ENCODE results near the gene CST9. TPM values are rescaled to one million over a fixed set of nuclear protein-coding genes. Genes with fewer than 3 reads are reported as not detected.
A peak's percentile ranks its signal among the peaks of the same experiment; 100 is the strongest.

Gene CST9
- polyA plus RNA-seq, 2 donors = 0.04 TPM; not detected in 1

DNA sequence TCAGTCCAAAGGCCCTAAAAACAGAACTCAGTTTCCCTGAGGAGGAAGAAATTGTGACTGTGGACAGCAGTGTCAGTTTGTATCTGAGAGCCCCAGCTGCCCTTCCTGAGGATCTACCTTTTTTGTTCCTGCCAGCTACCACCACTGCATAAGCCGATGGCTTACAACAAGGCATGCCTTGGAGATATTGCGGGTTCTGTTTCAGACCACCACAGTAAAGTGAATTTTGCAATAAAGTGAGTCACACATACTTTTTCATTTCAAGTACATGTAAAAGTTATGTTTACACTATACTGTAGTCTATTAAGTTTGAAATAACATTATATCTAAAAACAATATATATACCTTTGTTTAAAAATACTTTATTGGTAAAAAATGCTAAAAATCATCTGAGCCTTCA is 41.6 kb upstream of the CST9 start:
- 94 to 98% methylated on average over 2 of the region's 2 CpGs for WGBS, 2 donors
- no peaks in the 10 kb centered on the region for H3K27me3 ChIP-seq (ENCODE audit: control insufficient read depth in 1 of 2, insufficient read depth in 2 of 2, low read length in 2 of 2)
- no peak overlapping the region for H3K27ac ChIP-seq (ENCODE audit: low read depth in 2 of 2, low read length in 1 of 2)
- H3K4me3 ChIP-seq (ENCODE audit: low read depth in 1 of 2, low read length in 2 of 2) = no peak overlapping the region
- H3K4me1 ChIP-seq (ENCODE audit: control insufficient read depth in 2 of 2, insufficient read depth in 2 of 2, low read length in 1 of 2) = peaks cover 0 to 2% of the 10 kb centered on the region in 2 donors
- no peaks in the 10 kb centered on the region for H3K9me3 ChIP-seq (ENCODE audit: control insufficient read depth in 2 of 2, insufficient read depth in 1 of 2, low read depth in 1 of 2, low read length in 1 of 2)
- no peaks in the 10 kb centered on the region for H3K36me3 ChIP-seq (ENCODE audit: control insufficient read depth in 2 of 2, insufficient read depth in 2 of 2, low read length in 1 of 2)

- 50 to 53% methylated on average over 4 of the region's 4 CpGs for WGBS, 2 donors
- no peaks in the 10 kb centered on the region for H3K9me3 ChIP-seq (ENCODE audit: control insufficient read depth in 2 of 2, insufficient read depth in 1 of 2, low read depth in 1 of 2, low read length in 1 of 2)
- no peak overlapping the region for H3K4me3 ChIP-seq (ENCODE audit: low read depth in 1 of 2, low read length in 2 of 2)
- no peaks in the 10 kb centered on the region for H3K36me3 ChIP-seq (ENCODE audit: control insufficient read depth in 2 of 2, insufficient read depth in 2 of 2, low read length in 1 of 2)
- H3K27ac ChIP-seq (ENCODE audit: low read depth in 2 of 2, low read length in 1 of 2) = no peak overlapping the region
- H3K27me3 ChIP-seq (ENCODE audit: control insufficient read depth in 1 of 2, insufficient read depth in 2 of 2, low read length in 2 of 2) = no peaks in the 10 kb centered on the region
- H3K4me1 ChIP-seq (ENCODE audit: control insufficient read depth in 2 of 2, insufficient read depth in 2 of 2, low read length in 1 of 2) = peaks cover 0 to 3% of the 10 kb centered on the region in 2 donors
Measured at GRCh38 chr20:23646106-23646873, 40.6 kb upstream of the CST9 start.

DNA sequence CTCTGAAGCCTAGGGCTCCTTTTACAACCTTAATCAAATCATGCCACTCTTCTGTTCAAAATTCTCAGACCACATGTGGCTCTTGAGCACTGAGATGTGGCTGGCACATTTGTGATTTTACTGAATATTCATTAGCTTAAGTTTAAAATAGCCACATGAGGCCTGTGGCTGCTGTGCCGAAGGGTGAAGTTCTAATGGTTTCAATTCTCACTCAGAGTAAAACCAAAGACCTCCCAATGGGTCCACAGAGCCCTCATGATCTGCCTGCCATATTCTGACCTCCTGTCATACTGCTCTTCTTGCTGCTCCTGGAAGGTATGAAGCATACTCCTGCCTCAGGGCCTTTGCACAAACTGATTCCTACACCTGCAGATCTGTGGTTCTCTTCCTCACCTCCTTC is 39.9 kb upstream of the CST9 start:
- Histone ChIP-seq H3K27ac (ENCODE audit: low read depth in 2 of 2, low read length in 1 of 2) (no peak overlapping the region), H3K9me3 (ENCODE audit: control insufficient read depth in 2 of 2, insufficient read depth in 1 of 2, low read depth in 1 of 2, low read length in 1 of 2) (no peaks in the 10 kb centered on the region), H3K27me3 (ENCODE audit: control insufficient read depth in 1 of 2, insufficient read depth in 2 of 2, low read length in 2 of 2) (no peaks in the 10 kb centered on the region), H3K4me3 (ENCODE audit: low read depth in 1 of 2, low read length in 2 of 2) (no peak overlapping the region), H3K4me1 (ENCODE audit: control insufficient read depth in 2 of 2, insufficient read depth in 2 of 2, low read length in 1 of 2) (peaks cover 0 to 3% of the 10 kb centered on the region in 2 donors), H3K36me3 (ENCODE audit: control insufficient read depth in 2 of 2, insufficient read depth in 2 of 2, low read length in 1 of 2) (no peaks in the 10 kb centered on the region)
- WGBS, 2 donors = 81 to 95% methylated on average over 1 of the region's 1 CpG

DNA sequence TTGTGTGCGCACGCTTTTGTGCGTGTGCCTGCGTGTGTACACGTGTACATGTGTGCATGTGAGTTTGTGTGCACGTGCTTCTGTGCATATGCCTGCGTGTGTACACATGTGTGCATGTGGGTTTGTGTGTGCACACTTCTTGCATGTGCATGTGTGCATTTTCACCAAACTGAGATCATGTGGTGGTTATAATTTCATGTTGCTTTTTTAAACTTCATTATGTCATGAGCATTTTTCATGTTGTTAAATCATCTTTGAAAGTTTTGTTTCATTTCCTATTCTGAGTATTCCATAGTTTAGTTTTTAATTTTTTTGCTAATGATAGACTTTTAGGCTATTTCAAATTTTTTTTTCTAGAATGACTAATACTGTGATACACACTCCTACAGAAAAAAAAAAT is 38.4 kb upstream of the CST9 start:
- Histone ChIP-seq H3K4me3 (ENCODE audit: low read depth in 1 of 2, low read length in 2 of 2) (no peak overlapping the region), H3K36me3 (ENCODE audit: control insufficient read depth in 2 of 2, insufficient read depth in 2 of 2, low read length in 1 of 2) (no peaks in the 10 kb centered on the region), H3K27me3 (ENCODE audit: control insufficient read depth in 1 of 2, insufficient read depth in 2 of 2, low read length in 2 of 2) (no peaks in the 10 kb centered on the region), H3K27ac (ENCODE audit: low read depth in 2 of 2, low read length in 1 of 2) (no peak overlapping the region), H3K9me3 (ENCODE audit: control insufficient read depth in 2 of 2, insufficient read depth in 1 of 2, low read depth in 1 of 2, low read length in 1 of 2) (no peaks in the 10 kb centered on the region), H3K4me1 (ENCODE audit: control insufficient read depth in 2 of 2, insufficient read depth in 2 of 2, low read length in 1 of 2) (peaks cover 0 to 7% of the 10 kb centered on the region in 2 donors)
- 96 to 98% methylated on average over 7 of the region's 7 CpGs for WGBS, 2 donors

DNA sequence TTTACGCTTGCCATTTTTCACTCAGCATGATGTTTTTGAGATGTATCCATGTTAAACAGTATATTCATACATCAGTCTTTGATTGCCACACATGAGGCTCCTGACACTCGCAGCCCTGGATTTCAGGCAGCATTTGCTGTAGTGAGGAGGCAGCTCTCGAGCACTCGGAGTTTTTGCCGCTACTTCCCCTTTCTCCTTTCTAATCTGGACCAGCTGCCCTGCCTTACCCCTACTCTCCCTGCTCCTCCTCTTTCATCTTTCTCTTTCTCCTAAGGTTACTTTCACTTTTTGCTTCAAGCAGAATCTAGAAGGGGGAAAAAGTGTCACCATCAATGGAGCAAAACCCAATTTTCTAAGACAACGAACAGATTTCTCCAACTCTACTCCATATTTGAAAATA is 37.9 kb upstream of the CST9 start:
- Histone ChIP-seq H3K4me3 (ENCODE audit: low read depth in 1 of 2, low read length in 2 of 2) (no peak overlapping the region), H3K4me1 (ENCODE audit: control insufficient read depth in 2 of 2, insufficient read depth in 2 of 2, low read length in 1 of 2) (peaks cover 0 to 7% of the 10 kb centered on the region in 2 donors), H3K36me3 (ENCODE audit: control insufficient read depth in 2 of 2, insufficient read depth in 2 of 2, low read length in 1 of 2) (no peaks in the 10 kb centered on the region), H3K27ac (ENCODE audit: low read depth in 2 of 2, low read length in 1 of 2) (no peak overlapping the region), H3K9me3 (ENCODE audit: control insufficient read depth in 2 of 2, insufficient read depth in 1 of 2, low read depth in 1 of 2, low read length in 1 of 2) (no peaks in the 10 kb centered on the region), H3K27me3 (ENCODE audit: control insufficient read depth in 1 of 2, insufficient read depth in 2 of 2, low read length in 2 of 2) (no peaks in the 10 kb centered on the region)
- WGBS, 2 donors = 81 to 90% methylated on average over 6 of the region's 6 CpGs

DNA sequence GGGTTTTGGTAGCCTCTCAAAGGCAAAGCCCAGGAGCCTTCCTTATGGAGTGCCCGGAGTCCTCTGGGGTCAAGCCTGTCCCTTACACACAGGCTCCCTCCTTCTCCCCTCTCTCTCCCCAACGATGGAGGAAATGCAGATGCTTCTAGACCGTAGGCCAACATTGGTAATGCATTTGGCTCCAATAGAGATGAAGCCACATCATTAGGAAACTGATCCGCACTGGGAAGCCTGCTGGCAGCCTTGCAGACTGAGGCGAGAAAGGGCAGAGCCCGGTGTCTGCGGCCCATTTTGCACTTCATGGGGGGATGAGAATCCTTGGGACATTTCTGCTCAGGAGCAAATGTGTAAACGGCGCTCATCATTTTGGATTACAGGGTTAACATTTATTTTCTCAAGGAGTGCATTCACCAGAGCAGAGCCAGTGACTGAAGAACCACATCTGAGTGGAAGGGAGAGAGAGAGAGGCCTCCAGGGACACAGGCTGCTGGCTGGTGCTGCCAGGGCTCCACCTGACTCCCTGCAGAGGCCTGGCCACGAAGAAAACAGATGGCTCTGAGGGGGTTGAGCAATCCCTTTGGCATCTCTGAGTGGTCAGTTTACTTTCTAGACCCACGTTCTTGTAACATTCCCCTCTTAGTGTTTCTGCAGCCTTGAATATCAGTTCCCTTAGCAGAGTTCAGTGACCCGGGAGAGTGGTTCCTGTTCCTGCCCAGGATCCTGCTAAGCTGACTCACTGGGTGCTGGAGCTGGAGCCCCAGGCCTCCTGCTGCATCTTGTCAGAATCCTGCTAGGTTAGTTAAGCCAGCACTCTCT is 36.4 kb upstream of the CST9 start:
- peaks cover 0 to 9% of the 10 kb centered on the region in 2 donors for H3K4me1 ChIP-seq (ENCODE audit: control insufficient read depth in 2 of 2, insufficient read depth in 2 of 2, low read length in 1 of 2)
- H3K27ac ChIP-seq (ENCODE audit: low read depth in 2 of 2, low read length in 1 of 2) = no peak overlapping the region
- WGBS, 2 donors = 62 to 70% methylated on average over 12 of the region's 12 CpGs
- H3K9me3 ChIP-seq (ENCODE audit: control insufficient read depth in 2 of 2, insufficient read depth in 1 of 2, low read depth in 1 of 2, low read length in 1 of 2) = no peaks in the 10 kb centered on the region
- no peaks in the 10 kb centered on the region for H3K36me3 ChIP-seq (ENCODE audit: control insufficient read depth in 2 of 2, insufficient read depth in 2 of 2, low read length in 1 of 2)
- H3K27me3 ChIP-seq (ENCODE audit: control insufficient read depth in 1 of 2, insufficient read depth in 2 of 2, low read length in 2 of 2) = no peaks in the 10 kb centered on the region
- H3K4me3 ChIP-seq (ENCODE audit: low read depth in 1 of 2, low read length in 2 of 2) = no peak overlapping the region

DNA sequence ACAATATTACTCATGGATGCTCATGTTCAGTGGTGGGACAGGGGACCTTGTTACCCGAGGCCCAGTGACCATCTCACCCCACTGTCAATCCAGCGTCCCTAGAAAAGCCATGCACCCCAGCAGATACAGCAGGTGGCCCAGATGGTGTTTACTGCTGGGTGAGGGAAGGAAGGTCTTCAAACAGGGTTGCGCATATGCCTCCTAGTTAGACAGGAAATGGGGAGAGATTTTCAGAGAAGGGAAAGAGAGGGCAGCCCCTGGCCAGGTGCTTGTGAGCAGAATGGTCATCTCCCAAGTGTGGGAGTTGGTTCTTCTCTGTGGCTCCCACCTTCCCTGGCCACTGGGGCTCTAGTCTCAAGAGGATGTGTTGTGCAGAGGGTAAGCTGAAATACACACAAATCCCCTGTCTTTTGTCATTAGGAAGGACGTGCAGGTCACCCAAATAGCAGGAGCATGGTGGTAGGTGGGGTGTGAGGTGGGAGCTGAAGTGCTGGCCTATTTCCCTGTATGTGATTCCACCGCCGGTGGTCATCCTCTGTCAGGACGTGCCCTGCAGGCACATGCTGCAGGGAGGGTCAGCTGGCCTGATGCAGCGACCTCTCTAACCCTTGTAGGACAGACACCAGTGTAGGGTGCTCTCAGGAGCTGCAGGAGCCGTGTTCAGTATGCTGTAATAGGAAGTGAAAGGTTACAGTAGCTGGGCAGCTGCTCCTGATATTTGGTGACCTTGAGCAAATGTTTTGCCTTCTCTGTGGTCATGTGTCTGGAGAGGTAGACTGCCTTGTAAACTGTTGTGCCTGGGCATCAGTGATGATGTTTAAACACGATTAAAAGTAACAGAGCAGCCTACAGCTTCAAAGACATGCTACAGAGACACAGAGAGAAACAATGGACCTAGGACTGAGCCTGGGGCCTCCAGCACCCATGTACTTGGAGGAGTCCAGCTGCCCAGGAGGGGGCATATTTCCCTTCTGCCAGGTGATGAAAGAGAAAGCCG is 35.3 kb upstream of the CST9 start:
- H3K9me3 ChIP-seq (ENCODE audit: control insufficient read depth in 2 of 2, insufficient read depth in 1 of 2, low read depth in 1 of 2, low read length in 1 of 2) = no peaks in the 10 kb centered on the region
- 74 to 81% methylated on average over 11 of the region's 11 CpGs for WGBS, 2 donors
- no peak overlapping the region for H3K27ac ChIP-seq (ENCODE audit: low read depth in 2 of 2, low read length in 1 of 2)
- H3K27me3 ChIP-seq (ENCODE audit: control insufficient read depth in 1 of 2, insufficient read depth in 2 of 2, low read length in 2 of 2) = no peaks in the 10 kb centered on the region
- H3K36me3 ChIP-seq (ENCODE audit: control insufficient read depth in 2 of 2, insufficient read depth in 2 of 2, low read length in 1 of 2) = no peaks in the 10 kb centered on the region
- peaks cover 1 to 16% of the 10 kb centered on the region in 2 donors for H3K4me1 ChIP-seq (ENCODE audit: control insufficient read depth in 2 of 2, insufficient read depth in 2 of 2, low read length in 1 of 2)
- no peak overlapping the region for H3K4me3 ChIP-seq (ENCODE audit: low read depth in 1 of 2, low read length in 2 of 2)

DNA sequence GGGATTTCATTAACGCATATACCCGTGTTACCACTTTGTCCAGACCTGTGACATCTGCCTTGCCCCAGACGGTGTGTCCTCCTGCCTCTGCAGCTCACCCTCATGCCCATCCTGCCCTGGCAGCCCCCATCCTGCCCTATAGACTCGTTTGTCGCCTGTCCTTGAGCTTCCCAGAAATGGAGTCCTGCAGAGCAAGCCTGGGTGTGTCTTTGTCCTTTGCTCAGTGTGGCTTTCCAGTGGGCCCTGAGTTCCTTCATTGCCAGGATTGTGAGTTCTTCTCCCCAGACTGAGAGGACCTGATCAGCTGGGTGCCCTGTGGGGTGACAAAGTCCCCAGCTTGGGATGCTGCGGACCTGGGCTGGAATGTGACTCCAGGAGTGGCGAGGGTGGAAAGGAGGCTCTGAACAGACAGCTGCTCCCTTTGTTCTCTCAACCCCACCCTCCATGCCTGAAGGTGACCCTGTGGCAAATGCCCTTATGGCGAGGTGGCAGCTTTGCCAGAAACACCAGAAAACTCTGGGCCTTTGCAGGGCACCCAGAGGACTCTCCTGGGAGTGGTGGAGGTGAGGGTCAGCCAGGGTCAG is 34.4 kb upstream of the CST9 start:
- Histone ChIP-seq H3K4me1 (ENCODE audit: control insufficient read depth in 2 of 2, insufficient read depth in 2 of 2, low read length in 1 of 2) (peaks cover 3 to 21% of the 10 kb centered on the region in 2 donors), H3K27ac (ENCODE audit: low read depth in 2 of 2, low read length in 1 of 2) (peak overlapping the region in 1 of 2 donors; percentile 16), H3K9me3 (ENCODE audit: control insufficient read depth in 2 of 2, insufficient read depth in 1 of 2, low read depth in 1 of 2, low read length in 1 of 2) (no peaks in the 10 kb centered on the region), H3K4me3 (ENCODE audit: low read depth in 1 of 2, low read length in 2 of 2) (no peak overlapping the region), H3K27me3 (ENCODE audit: control insufficient read depth in 1 of 2, insufficient read depth in 2 of 2, low read length in 2 of 2) (no peaks in the 10 kb centered on the region), H3K36me3 (ENCODE audit: control insufficient read depth in 2 of 2, insufficient read depth in 2 of 2, low read length in 1 of 2) (peaks cover 0 to under 1% of the 10 kb centered on the region in 2 donors)
- 61 to 67% methylated on average over 8 of the region's 8 CpGs for WGBS, 2 donors

- peak overlapping the region in 1 of 2 donors; percentile 55 for H3K27ac ChIP-seq (ENCODE audit: low read depth in 2 of 2, low read length in 1 of 2)
- no peak overlapping the region for H3K4me3 ChIP-seq (ENCODE audit: low read depth in 1 of 2, low read length in 2 of 2)
- WGBS, 2 donors = 63 to 69% methylated on average over 8 of the region's 8 CpGs
- peaks cover 4 to 6% of the 10 kb centered on the region in 2 donors for H3K36me3 ChIP-seq (ENCODE audit: control insufficient read depth in 2 of 2, insufficient read depth in 2 of 2, low read length in 1 of 2)
- peaks cover 3 to 27% of the 10 kb centered on the region in 2 donors for H3K4me1 ChIP-seq (ENCODE audit: control insufficient read depth in 2 of 2, insufficient read depth in 2 of 2, low read length in 1 of 2)
- no peaks in the 10 kb centered on the region for H3K9me3 ChIP-seq (ENCODE audit: control insufficient read depth in 2 of 2, insufficient read depth in 1 of 2, low read depth in 1 of 2, low read length in 1 of 2)
- no peaks in the 10 kb centered on the region for H3K27me3 ChIP-seq (ENCODE audit: control insufficient read depth in 1 of 2, insufficient read depth in 2 of 2, low read length in 2 of 2)
Measured at GRCh38 chr20:23639490-23639958, 33.8 kb upstream of the CST9 start.
